Measurements from ENCODE around the gene RCAN2. TPM values are rescaled to one million over a fixed set of nuclear protein-coding genes. Genes with fewer than 3 reads are reported as not detected.

The RCAN2 gene
- total and polyA plus RNA-seq, 2 donors (not counting 1 experiment from before 2014, with no cell fraction given): not detected

DNA sequence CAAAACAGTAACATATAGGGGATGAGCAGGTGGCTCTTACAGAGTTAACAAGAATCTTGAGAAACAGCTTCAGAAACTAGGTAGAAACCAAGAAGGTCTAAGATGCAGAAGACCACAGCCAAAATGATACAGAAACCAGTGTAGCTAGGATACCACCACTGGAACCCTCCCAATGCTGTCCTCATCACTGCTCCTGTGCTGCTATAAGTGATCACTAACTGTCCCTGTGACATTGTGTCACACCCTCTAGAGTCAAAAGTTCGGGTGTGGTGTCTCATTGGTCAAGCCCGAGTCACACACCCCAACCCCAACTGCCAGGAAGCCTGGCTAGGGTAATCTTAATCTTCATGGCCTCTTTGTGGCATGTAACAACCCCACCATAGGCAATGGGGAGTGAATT lies 153.1 kb downstream of the RCAN2 start:
- Mint-ChIP-seq H3K4me1 (no peaks in the 10 kb centered on the region), H3K27ac (no peak overlapping the region), H3K9me3 (ENCODE audit: insufficient read depth) (no peaks in the 10 kb centered on the region), H3K27me3 (peaks cover 25% of the 10 kb centered on the region), H3K4me3 (no peak overlapping the region)
- Histone ChIP-seq H3K4me3 (ENCODE audit: control extremely low read depth in 1 of 5, extremely low read depth in 1 of 5, insufficient read depth in 1 of 5, low read depth in 2 of 5, low read length in 4 of 5) (no peak overlapping the region), H3K4me2 (replicated peaks; ENCODE audit: low read depth, low read length, poor library complexity, severe bottlenecking) (no peak overlapping the region), H3K36me3 (replicated peaks in 1 of 2; ENCODE audit: control extremely low read depth in 1 of 2, control insufficient read depth in 1 of 2, extremely low read depth in 1 of 2, insufficient read depth in 2 of 2, low read length in 1 of 2) (no peaks in the 10 kb centered on the region), H3K27me3 (replicated peaks in 1 of 4; ENCODE audit: control extremely low read depth in 1 of 4, control insufficient read depth in 3 of 4, insufficient read depth in 4 of 4, low read length in 3 of 4) (peaks cover 0 to 7% (median 2%) of the 10 kb centered on the region in 4 experiments), H3K9me3 (ENCODE audit: control extremely low read depth in 1 of 3, control insufficient read depth in 2 of 3, insufficient read depth in 1 of 3, low read length in 2 of 3) (no peaks in the 10 kb centered on the region), H2AFZ (ENCODE audit: insufficient read depth, low read depth, low read length, poor library complexity, severe bottlenecking) (no peak overlapping the region), H3K4me1 (ENCODE audit: control insufficient read depth in 2 of 2, insufficient read depth in 2 of 2, low read length in 2 of 2) (no peaks in the 10 kb centered on the region), H4K20me1 (ENCODE audit: control insufficient read depth, insufficient read depth, low read length, poor library complexity, severe bottlenecking) (no peaks in the 10 kb centered on the region), H3K9ac (ENCODE audit: low read length) (no peak overlapping the region), H3K79me2 (ENCODE audit: control insufficient read depth, insufficient read depth, low read length) (no peaks in the 10 kb centered on the region), H3K27ac (ENCODE audit: low read length in 2 of 2) (no peak overlapping the region)
- no peak for DNase-seq
- no peak for ATAC-seq (ENCODE audit: low read depth)
- WGBS (ENCODE audit: insufficient coverage): 84% methylated on average over 2 of the region's 2 CpGs
- intact Hi-C loops (cut with micrococcal nuclease): no loop called here
- CTCF ChIA-PET: no interaction called here
- POLR2A ChIA-PET: no interaction called here
- TF ChIP-seq EZH2 (IDR thresholded peaks at IDR 0.05; ENCODE audit: borderline replicate concordance, insufficient read depth, low read depth, low read length, poor library complexity, severe bottlenecking): no peak
- no peak for TF ChIP-seq CTCF (IDR thresholded peaks at IDR 0.05)

GRCh38 chr6:46334442-46334841 lies 156.8 kb downstream of the RCAN2 start:
- Mint-ChIP-seq H3K9me3 (ENCODE audit: insufficient read depth) (no peaks in the 10 kb centered on the region), H3K27me3 (peaks cover 17% of the 10 kb centered on the region), H3K4me1 (no peaks in the 10 kb centered on the region), H3K4me3 (no peak overlapping the region), H3K27ac (no peak overlapping the region)
- 85% methylated on average over 3 of the region's 3 CpGs for WGBS (ENCODE audit: insufficient coverage)
- Histone ChIP-seq H3K4me3 (ENCODE audit: control extremely low read depth in 1 of 5, extremely low read depth in 1 of 5, insufficient read depth in 1 of 5, low read depth in 2 of 5, low read length in 4 of 5) (no peak overlapping the region), H3K9ac (ENCODE audit: low read length) (no peak overlapping the region), H4K20me1 (ENCODE audit: control insufficient read depth, insufficient read depth, low read length, poor library complexity, severe bottlenecking) (no peaks in the 10 kb centered on the region), H3K9me3 (ENCODE audit: control extremely low read depth in 1 of 3, control insufficient read depth in 2 of 3, insufficient read depth in 1 of 3, low read length in 2 of 3) (no peaks in the 10 kb centered on the region), H3K4me1 (ENCODE audit: control insufficient read depth in 2 of 2, insufficient read depth in 2 of 2, low read length in 2 of 2) (no peaks in the 10 kb centered on the region), H3K4me2 (replicated peaks; ENCODE audit: low read depth, low read length, poor library complexity, severe bottlenecking) (no peak overlapping the region), H3K27ac (ENCODE audit: low read length in 2 of 2) (no peak overlapping the region), H3K36me3 (replicated peaks in 1 of 2; ENCODE audit: control extremely low read depth in 1 of 2, control insufficient read depth in 1 of 2, extremely low read depth in 1 of 2, insufficient read depth in 2 of 2, low read length in 1 of 2) (no peaks in the 10 kb centered on the region), H3K79me2 (ENCODE audit: control insufficient read depth, insufficient read depth, low read length) (no peaks in the 10 kb centered on the region), H2AFZ (ENCODE audit: insufficient read depth, low read depth, low read length, poor library complexity, severe bottlenecking) (no peak overlapping the region), H3K27me3 (replicated peaks in 1 of 4; ENCODE audit: control extremely low read depth in 1 of 4, control insufficient read depth in 3 of 4, insufficient read depth in 4 of 4, low read length in 3 of 4) (peaks cover 0 to 7% (median 2%) of the 10 kb centered on the region in 4 experiments)
- DNase-seq (no peak), ATAC-seq (ENCODE audit: low read depth) (no peak)
- POLR2A ChIA-PET: no interaction called here
- TF ChIP-seq CTCF (IDR thresholded peaks at IDR 0.05) (no peak), EZH2 (IDR thresholded peaks at IDR 0.05; ENCODE audit: borderline replicate concordance, insufficient read depth, low read depth, low read length, poor library complexity, severe bottlenecking) (no peak)
- intact Hi-C loops (cut with micrococcal nuclease): no loop called here
- CTCF ChIA-PET: no interaction called here

Measured in B cell (primary cell).